Measurements from ENCODE around the gene MSI2.

- TF ChIP-seq EZH2phosphoT487 (IDR thresholded peaks at IDR 0.05; ENCODE audit: borderline replicate concordance, low read depth) (no peak), ZBTB33 (IDR thresholded peaks at IDR 0.05; ENCODE audit: borderline replicate concordance, low read depth) (no peak), RAD21 (IDR thresholded peaks at IDR 0.05; ENCODE audit: low read length) (no peak), SIN3A (IDR thresholded peaks at IDR 0.05; ENCODE audit: borderline replicate concordance, low read depth, low read length) (no peak), EP300 (IDR thresholded peaks at IDR 0.05; ENCODE audit: borderline replicate concordance in 1 of 2, low read depth in 1 of 2, low read length in 1 of 2) (no peak), TAF1 (IDR thresholded peaks at IDR 0.05; ENCODE audit: borderline replicate concordance, low read depth, low read length) (no peak)
These were observed 349.4 kb downstream of the MSI2 start for GRCh38 chr17:57605675-57606105.
